HEK293T (cell line): ENCODE measurements around the gene FAM174B.

Experiments
- ARNT ChIP-seq: fragments of 450-650 bp; IDR thresholded peaks from 2 replicates; pipeline ENCODE4 v1.6.1; 2017; ENCODE audit warnings: mild to moderate bottlenecking
- BHLHE40 ChIP-seq: fragments of 450-650 bp; IDR thresholded peaks from 2 replicates; pipeline ENCODE4 v1.6.1; 2016; ENCODE audit warnings: mild to moderate bottlenecking, moderate library complexity, borderline replicate concordance
- FOXA1 ChIP-seq: fragments of 450-650 bp; IDR thresholded peaks from 2 replicates; pipeline ENCODE4 v1.6.1; 2016; ENCODE audit warnings: mild to moderate bottlenecking
- FOXM1 ChIP-seq: fragments of 450-650 bp; IDR thresholded peaks from 2 replicates; pipeline ENCODE4 v1.6.1; 2017; ENCODE audit warnings: mild to moderate bottlenecking, borderline replicate concordance
- LEF1 ChIP-seq: fragments of 450-650 bp; IDR thresholded peaks from 2 replicates; pipeline ENCODE4 v1.6.1; 2017; ENCODE audit warnings: mild to moderate bottlenecking, borderline replicate concordance
- SP1 ChIP-seq: fragments of 450-650 bp; IDR thresholded peaks from 2 replicates; pipeline ENCODE4 v1.6.1; 2017
- TARDBP ChIP-seq: fragments of 450-650 bp; IDR thresholded peaks from 2 replicates; pipeline ENCODE4 v1.6.1; 2016
- ZNF384 ChIP-seq: fragments of 450-650 bp; IDR thresholded peaks from 2 replicates; pipeline ENCODE4 v1.6.1; 2016

- TF ChIP-seq BHLHE40 (no peak), TARDBP (no peak), FOXA1 (no peak), FOXM1 (no peak), ZNF384 (no peak), LEF1 (no peak), SP1 (no peak), ARNT (no peak)
Measured at GRCh38 chr15:92672102-92672501, 16.5 kb upstream of the FAM174B start.
